Tibial nerve (tissue), 4 donors: ENCODE data around the gene ACR.

Experiments used
- EP300 ChIP-seq, 2 donors: sonication (generic); formaldehyde crosslinking; IDR thresholded peaks; one replicate each; pipeline ENCODE4 v1.6.1; 2017; ENCODE audit warnings: antibody characterized with exemption in 2 of 2, mild to moderate bottlenecking in 1 of 2
- TF ChIP-seq, protein P1 (sequence below), 5 experiments: fragments of 200-600 bp in 3 of 5; fragments of 450-650 bp in 2 of 5; sonication (generic) in 3 of 5; IDR thresholded peaks; one replicate each; pipeline ENCODE4 v1.5.1; 2016 to 2019; ENCODE audit warnings: antibody characterized with exemption in 5 of 5, mild to moderate bottlenecking in 3 of 5, moderate library complexity in 2 of 5

DNA sequence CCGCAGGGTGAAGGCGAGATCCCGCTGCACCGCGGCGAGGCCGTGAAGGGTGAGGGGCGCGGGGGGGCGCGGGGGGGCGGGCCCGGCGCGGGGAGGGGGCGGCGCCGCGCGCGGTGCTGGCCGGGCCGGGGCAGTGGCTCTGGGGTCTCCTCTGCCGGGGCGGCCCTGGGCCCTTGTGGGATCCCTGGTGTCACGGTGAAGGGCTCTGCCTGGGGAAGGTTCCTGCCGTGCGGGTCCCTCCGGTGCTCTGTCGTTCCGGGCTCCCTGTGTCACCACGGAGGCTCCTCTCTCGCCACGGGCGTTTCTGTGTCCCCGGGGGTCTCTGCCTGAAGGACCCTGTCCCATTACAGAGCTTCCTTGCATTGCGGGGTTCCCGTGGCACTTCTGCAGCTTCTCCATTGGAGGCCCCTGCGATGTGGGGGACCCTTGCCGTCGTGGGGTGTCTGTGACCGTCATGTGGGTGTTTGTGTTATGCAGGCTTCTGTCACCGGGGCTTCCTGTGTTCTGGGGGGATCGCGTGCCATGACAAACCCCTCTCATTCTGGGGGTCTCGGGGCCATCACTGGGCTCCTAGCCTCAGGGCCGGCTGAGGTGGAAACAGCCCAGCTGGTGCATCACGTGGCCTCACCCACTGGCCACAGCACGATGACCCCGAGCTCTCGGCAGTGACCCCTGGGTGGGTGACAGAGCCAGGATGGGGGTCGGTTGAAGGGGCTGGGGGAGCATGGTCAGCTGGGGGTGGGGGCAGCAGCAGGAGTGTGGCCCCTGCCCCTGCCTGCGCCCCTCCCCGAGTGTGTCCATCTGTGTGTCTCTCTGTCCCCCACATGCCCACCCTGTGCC lies 40.1 kb upstream of the ACR start:
- TF ChIP-seq EP300 (IDR thresholded peaks at IDR 0.05) = no peak
- TF ChIP-seq, protein P1, sequence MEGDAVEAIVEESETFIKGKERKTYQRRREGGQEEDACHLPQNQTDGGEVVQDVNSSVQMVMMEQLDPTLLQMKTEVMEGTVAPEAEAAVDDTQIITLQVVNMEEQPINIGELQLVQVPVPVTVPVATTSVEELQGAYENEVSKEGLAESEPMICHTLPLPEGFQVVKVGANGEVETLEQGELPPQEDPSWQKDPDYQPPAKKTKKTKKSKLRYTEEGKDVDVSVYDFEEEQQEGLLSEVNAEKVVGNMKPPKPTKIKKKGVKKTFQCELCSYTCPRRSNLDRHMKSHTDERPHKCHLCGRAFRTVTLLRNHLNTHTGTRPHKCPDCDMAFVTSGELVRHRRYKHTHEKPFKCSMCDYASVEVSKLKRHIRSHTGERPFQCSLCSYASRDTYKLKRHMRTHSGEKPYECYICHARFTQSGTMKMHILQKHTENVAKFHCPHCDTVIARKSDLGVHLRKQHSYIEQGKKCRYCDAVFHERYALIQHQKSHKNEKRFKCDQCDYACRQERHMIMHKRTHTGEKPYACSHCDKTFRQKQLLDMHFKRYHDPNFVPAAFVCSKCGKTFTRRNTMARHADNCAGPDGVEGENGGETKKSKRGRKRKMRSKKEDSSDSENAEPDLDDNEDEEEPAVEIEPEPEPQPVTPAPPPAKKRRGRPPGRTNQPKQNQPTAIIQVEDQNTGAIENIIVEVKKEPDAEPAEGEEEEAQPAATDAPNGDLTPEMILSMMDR (IDR thresholded peaks at IDR 0.05) = no peak
